Stimulated activated CD4-positive, alpha-beta T cell treated with anti-CD3 and anti-CD28 coated beads, Interleukin-1b, Interleukin-23, amount 100 ng/mL, for 48 hours (primary cell): ENCODE data around the gene JOSD2.

Experiments used
- DNase-seq: peaks from one replicate; pipeline ENCODE4 v3.0.0-alpha.2; 2020

Gene JOSD2

GRCh38 chr19:50492303-50493052 is 18.5 kb downstream of the JOSD2 start:
- DNase-seq, result peak; percentile 46

DNA sequence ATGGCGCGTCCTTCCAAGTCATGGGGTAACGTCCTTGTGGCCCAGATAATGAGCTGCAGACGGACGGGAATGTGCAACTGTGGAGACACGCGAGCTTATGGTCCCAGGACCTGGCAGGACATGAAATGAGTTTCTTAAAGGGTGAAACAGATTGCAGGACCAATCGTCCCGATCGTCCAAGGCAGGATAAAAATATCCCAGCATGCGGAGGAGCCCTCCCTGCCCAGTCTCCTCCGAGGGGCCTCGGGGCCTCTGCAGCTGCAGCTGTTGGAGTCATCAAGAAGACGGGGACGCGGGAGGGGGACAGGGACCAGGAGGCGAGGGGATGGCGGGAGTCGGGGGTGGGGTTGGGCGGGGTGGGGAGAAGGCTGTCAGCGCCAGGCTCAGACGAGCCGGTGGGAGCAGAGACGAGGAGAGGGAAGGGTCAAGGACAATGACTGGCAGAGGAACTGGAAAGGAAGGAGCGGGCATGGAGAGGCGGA is 20.0 kb downstream of the JOSD2 start:
- DNase-seq, result no peak

DNA sequence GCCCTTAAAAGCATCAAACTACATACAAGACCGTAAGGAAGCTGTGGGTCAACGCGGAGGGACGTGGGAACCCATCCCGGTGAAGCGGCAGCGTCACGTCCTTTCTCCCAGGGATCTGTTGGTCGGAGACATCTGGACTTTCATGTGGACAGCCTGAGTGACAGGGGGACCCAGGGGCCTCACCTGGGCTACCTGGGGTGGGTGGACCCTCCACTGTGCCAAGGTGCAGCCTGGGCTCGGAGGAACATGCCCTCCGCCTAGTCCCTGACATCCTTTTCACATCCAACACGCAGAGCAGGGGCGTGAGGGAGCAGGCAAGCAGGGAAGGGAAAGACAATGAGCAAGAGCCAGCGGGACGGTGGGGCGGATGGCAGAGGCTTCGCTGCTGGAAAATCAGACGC is 20.6 kb downstream of the JOSD2 start:
- no peak for DNase-seq

GRCh38 chr19:50489461-50490011 is 21.5 kb downstream of the JOSD2 start:
- DNase-seq, result no peak

DNA sequence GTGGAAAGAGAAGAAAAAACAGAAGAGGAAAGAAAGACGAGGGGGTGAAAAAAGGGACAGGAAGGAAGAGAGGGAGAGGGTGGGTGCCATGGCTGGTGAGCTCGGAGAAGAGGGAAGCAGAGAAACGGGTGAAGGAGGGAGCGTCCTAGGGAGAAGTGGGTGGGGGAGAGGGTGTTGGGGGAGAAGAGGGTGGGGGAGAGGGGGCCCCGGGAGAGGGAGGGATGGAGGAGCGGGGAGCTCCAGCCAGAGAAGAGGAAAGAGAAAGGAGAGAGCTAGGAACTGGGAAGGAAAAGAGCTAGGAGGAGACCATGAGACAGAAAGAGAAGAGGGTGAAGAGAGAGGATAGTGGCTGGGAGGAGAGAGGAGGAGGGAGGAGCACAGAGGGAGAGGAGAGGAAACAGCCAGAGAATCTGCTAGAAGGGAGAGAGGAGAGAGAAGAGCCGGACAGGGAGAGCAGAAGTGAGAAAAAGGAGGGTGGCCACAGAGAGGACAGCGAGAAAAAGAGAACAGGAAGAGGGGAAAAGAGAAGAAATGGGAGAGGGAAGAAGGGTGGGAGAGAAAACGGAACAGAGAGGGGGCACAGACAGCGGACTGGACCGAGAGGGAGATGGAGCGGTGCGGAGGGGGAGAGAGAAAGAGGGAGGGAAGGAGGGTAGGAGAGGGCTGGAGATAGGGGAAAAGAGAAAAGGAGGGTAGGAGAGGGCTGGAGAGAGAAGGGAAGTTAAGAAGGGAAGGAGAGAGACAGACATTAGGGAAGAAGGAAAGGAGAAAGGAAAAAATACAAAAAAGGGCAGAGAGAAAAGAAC is 22.4 kb downstream of the JOSD2 start:
- DNase-seq, result no peak

GRCh38 chr19:50486823-50487515 is 24.0 kb downstream of the JOSD2 start:
- peak; percentile 84 for DNase-seq

- no peak for DNase-seq
These were observed 25.6 kb downstream of the JOSD2 start for GRCh38 chr19:50485284-50485955.

- DNase-seq, result no peak
These were observed 28.1 kb downstream of the JOSD2 start for GRCh38 chr19:50482916-50483315.

DNA sequence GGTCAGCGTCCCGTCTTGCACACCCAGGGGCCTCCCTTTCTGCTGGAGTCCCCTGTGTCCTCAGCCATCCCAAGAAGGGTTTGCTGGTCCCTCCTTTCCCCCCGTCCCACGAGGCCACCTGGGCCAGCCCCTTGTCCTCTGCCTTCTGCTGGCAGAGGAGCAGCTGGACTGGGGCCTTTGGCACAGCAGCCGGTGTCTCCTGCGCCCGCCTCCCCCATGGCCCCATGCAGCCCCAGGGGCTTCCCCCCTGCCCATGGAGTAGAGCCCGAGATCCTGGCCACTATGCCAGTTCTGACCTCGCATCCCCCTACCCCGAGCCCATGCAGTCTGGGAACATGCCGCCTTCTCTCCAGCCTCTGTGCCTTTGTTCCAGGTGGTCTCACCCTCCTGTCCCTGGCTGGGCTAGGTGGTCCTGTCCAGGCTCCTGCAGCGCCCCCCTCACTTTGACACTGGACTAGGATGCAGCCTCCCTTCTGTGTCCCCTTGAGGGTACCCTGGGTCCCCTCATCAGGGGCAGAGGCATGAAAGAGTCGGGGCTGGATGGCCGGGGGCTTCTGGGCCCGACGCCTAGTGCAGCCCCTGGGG is 28.6 kb downstream of the JOSD2 start:
- DNase-seq, result no peak

DNA sequence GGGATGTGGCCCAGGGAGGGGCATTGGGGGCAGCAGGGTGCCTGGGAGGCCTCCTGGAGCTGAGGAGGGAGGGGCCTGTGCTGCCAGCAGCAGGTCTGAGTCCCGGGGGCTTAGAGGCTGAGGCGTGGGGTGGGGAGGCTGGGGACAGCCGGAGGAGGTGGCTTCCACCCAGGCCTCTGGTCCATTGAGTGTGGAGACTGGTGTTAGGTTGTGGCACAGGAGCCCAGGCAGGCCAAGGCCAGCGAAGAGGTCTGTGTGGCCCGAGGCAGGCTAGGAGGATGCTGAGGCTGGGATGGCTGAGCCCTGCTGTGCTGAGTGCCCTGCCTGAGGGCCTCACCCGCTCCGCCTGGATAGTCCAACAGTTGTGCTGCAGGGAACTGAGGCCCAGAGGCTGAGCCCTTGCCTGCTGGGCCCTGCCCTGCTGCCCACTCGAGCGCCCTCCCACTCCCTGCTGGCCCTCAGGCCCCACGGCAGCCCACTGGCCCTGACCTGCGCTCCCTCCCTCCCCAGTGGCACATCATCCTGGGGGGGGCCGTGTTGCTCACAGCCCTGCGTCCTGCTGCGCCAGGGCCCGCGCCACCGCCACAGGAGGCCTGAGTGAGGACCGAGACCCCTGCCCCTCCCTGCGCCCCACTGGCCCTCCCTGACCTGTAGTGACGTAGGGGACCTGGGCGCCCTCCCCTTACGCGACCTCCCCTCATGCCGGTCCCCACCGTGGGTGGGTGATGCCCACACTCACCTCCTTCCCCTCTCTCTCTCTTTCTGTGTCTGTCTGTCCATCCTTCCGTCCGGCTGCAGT is 29.4 kb downstream of the JOSD2 start:
- DNase-seq, result no peak

DNA sequence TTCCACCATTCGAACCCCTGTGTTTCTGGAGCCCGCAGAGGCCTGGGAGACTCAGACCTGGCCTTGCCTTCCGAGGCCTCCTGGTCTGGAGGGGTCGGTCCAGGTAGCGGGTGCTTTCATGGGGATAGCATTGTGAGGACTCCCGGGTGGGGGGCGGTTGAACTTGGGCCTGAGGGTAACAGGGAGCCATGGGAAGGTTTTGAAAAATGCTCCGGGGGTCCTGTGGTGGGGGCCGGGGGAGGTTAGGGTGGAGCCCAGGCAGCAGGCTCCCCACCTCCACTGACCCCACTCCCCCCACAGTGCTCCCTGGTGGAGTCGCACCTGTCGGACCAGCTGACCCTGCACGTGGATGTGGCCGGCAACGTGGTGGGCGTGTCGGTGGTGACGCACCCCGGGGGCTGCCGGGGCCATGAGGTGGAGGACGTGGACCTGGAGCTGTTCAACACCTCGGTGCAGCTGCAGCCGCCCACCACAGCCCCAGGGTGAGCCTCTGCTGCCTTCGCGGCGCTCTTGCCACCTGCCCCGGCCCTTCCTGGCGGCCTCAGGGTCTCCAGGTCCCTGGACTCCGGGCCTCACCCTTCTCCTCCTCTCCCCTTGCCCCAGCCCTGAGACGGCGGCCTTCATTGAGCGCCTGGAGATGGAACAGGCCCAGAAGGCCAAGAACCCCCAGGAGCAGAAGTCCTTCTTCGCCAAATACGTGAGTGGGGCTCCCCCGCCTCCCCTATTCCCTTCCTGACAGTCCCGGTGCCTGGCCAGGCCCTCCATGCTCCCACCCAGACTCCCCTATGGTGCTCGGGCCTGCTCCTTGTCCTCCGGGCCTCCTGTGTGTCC is 30.5 kb downstream of the JOSD2 start:
- no peak for DNase-seq

DNA sequence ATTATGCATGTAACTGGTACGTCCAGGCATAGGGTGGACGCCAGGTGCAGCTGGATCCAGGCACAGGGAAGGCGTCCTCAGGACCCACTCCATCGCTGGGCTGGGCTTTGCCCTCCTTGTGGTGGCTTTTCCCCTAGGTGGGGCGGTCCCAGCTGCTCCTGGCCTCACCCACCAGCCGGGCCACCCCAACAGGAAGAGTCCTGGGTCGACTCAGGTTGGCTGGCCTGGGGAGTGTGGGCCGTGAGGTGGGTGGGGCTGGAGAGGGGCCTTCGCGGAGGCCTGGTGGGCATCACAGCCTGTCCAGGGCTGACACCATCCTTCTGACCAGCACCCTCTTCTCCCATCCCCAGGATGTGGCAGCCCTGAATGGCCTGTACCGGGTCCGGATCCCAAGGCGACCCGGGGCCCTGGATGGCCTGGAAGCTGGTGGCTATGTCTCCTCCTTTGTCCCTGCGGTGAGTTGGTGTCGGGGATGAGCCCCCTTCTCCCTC is 31.2 kb downstream of the JOSD2 start:
- DNase-seq, result no peak

GRCh38 chr19:50478901-50479715 is 31.9 kb downstream of the JOSD2 start:
- DNase-seq, result peak; percentile 27

- no peak for DNase-seq
These were observed 33.1 kb downstream of the JOSD2 start for GRCh38 chr19:50477751-50478515.

GRCh38 chr19:50476907-50477238 is 34.1 kb downstream of the JOSD2 start:
- no peak for DNase-seq

GRCh38 chr19:50476224-50476906 is 34.6 kb downstream of the JOSD2 start, which contains the start of the genes EMC10 and GARIN5A:
Gene EMC10, plus strand, starts transcription at chr19:50476507. Its CDS starts 38 bp downstream, at chr19:50476545.
Gene GARIN5A, minus strand, starts transcription at chr19:50476848. Its CDS starts 460 bp downstream, at chr19:50476388.
- DNase-seq, result peak; percentile 97

- no peak for DNase-seq
These were observed 35.2 kb downstream of the JOSD2 start for GRCh38 chr19:50475736-50476223.
